ENCODE results near the gene BLVRB.
"Not testable (repeated sequence)": the region's sequence is repeated elsewhere in the genome, so short reads cannot be mapped to it uniquely, and the experiment has no call there.

Gene BLVRB

DNA sequence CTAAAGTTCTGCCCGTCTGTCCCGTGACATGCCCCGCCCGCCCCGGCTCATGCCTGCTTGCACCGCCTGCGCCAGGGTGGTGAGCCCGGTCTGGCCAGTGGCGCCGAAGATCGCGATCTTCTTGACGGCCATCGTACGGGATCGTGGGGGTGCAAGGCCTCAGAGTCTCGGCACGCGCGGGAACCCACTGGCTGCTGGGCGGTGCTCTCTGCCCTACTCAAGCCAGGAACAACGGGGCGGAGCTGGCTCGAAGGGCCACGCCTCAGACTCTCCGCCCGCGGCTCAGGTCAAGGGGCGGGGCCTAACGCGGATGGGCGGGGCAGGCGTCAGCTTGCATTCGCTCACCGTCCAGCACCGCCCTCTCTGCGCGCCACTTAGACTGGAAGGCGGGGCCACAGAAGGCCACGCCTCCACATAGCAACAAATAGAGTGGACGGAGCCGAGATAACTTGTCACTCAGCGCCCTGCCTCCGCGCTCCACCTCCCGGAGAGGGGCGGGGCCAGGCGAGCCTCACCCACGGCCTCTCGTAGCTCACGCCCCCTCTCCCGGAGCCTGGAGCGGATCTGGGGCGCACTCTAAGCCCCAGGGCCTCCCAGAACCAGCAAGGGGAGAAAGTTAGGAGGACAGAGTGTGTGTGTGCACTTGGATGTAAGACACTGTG is at the start of gene BLVRB:
BLVRB (minus strand) TSS at position 189 of the 662 bp plus-strand sequence; CDS start at position 132, 57 bp downstream.
- peak; percentile 79 for DNase-seq

- no peak for DNase-seq
These were observed 48.3 kb upstream of the BLVRB start for GRCh38 chr19:40513741-40514315.

GRCh38 chr19:40513345-40513678 is 47.8 kb upstream of the BLVRB start:
- no peak for DNase-seq

- DNase-seq, result no peak
These were observed 47.2 kb upstream of the BLVRB start for GRCh38 chr19:40512473-40513344.

- no peak for DNase-seq
These were observed 46.5 kb upstream of the BLVRB start for GRCh38 chr19:40512110-40512472.

DNA sequence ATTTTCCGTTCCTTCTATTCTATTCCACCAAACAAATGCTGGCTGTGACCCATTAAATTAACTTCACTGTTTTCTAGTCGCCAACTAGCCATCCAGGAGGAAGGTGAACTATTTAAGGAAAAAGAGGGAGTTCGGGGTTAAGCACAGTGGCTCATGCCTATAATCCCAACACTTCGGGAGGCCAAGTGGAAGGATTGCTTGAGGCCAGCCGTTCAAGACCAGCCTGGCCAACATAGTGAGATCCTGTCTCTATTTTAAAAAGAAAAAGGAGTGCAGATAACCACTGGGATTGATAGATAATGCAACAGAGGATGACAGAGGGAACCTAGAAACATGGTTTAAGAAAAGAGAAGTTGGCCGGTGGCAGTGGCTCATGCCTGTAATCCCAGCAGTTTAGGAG is 45.9 kb upstream of the BLVRB start:
- no peak for DNase-seq

DNA sequence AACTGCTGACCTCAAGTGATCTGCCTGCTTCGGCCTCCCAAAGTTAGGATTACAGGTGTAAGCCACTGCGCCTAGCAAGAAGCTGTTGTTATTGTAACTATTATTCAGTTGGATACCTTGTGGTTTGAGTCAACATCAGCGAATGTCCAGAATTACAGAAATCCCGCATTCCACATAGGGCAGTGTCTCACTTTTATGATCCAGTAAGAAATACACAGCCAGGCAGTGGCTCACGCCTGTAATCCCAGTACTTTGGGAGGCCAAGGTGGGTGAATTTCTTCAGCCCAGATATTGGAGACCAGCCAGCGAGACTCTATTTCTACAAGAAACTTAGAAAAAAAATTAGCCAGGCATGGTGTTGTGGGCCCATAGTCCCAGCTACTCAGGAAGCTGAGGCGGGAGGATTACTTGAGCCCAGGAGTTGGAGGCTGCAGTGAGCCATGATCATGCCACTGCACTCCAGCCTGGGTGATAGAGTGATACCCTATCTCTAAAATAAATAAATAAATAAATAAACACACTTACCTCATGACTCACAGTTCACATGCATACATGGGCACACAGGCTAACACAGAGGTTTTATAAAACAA is 45.1 kb upstream of the BLVRB start:
- no peak for DNase-seq

DNA sequence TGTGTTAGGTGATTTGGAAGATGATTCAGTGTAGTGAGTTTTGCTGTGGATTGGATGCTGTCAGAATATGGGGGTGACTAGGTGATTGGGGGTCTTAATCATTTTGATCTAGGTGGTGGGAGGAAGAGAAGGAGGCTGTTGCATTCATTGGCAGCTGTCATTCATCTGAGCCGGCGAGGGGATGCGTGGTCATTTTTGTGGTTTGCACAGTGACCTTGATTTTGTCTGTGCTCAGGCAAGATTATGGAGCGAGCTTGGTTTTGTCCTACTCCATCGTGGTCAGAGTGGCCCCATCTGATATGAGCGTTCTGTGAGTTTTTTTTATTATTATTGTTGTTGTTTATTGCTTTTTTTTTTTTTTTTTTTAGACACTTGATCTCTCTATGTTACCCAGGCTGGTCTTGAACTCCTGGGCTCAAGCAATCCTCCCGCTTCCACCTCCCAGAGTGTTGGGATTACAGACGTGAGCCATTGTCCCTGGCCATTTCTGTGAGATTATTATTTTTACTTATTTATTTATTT is 43.3 kb upstream of the BLVRB start:
- no peak for DNase-seq

GRCh38 chr19:40507892-40508291 is 42.3 kb upstream of the BLVRB start:
- DNase-seq, result no peak

- no peak for DNase-seq
These were observed 40.6 kb upstream of the BLVRB start for GRCh38 chr19:40506099-40506498.

- DNase-seq, result no peak
These were observed 37.8 kb upstream of the BLVRB start for GRCh38 chr19:40503320-40503695.

- no peak for DNase-seq
These were observed 37.2 kb upstream of the BLVRB start for GRCh38 chr19:40502647-40503319.

GRCh38 chr19:40502081-40502480 is 36.5 kb upstream of the BLVRB start:
- DNase-seq, result no peak

DNA sequence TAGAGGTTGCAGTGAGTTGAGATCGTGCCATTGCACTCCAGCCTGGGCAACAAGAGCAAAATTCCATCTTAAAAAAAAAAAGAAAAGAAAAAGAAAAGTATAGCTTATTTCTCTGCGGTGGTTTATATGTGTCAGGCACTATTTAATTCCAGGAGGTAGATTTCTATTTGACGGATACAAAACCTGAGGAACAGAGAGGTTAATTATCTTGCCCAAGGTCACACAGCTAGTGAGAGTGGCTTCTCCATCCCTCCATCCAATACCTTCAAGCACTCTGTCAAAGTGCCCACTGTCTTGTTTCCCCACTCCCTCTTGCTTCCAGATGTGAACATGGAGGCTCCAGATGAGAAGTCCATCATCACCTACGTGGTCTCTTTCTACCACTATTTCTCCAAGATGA is 36.1 kb upstream of the BLVRB start:
- DNase-seq, result no peak

DNA sequence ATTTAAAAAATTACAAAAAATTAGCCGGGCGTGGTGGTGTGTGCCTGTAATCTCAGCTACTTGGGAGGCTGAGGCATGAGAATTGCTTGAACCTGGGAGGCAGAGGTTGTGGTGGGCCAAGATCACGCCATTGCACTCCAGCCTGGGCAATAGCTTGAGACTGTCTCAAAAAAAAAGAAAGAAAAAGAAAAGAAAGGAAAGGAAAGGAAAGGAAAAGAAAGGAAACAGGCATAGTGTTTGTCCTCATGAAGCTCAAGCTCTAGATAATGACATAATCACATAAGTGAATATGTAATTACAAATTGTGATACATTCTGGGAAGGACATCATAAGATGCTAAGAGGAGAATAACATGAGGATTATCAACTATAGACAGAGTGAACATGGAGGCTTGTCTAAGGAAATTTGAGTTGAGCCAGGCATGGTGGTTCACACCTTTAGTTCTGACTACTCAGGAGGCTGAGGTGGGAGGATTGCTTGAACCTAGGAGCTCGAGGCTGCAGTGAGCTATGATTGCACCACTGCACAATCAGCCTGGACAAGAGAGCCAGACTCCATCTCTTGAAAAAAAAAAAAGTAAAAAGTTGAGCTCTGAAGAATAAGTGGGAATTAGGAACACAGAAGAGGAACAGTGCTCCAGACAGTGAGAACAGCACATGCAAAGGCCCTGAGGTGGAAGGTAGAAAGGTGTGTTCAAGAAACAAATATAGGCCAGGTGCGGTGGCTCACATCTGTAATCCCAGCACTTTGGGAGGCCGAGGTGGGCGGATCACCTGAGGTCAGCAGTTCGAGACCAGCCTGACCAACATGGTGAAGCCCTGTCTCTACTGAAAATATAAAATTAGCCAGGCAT is 35.4 kb upstream of the BLVRB start:
- DNase-seq, result not testable (repeated sequence)

- no peak for DNase-seq
These were observed 33.8 kb upstream of the BLVRB start for GRCh38 chr19:40499320-40499719.

- no peak for DNase-seq
These were observed 31.7 kb upstream of the BLVRB start for GRCh38 chr19:40497214-40497613.

GRCh38 chr19:40494191-40494838 is 28.8 kb upstream of the BLVRB start:
- no peak for DNase-seq

DNA sequence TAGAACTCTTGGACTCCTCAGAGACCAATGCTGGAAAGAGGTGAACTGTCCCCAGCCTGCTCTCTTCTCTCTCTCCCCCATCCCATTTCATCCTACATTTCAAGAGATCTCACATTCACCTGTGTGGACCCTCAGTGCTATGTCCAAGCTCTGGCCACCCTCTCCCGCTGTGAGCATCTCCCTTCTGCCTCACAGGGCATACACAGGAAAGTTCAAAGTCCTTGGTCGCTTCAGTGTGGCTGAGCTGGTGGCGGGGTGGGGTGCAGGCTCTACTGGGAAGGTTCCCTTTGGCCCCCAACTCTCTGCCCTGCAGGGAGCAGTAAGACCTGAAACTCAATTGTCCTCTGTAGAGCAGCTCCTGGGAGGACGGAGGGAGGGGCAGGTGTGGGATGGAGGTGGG is 28.2 kb upstream of the BLVRB start:
- DNase-seq, result no peak

- no peak for DNase-seq
These were observed 26.7 kb upstream of the BLVRB start for GRCh38 chr19:40492274-40492673.

DNA sequence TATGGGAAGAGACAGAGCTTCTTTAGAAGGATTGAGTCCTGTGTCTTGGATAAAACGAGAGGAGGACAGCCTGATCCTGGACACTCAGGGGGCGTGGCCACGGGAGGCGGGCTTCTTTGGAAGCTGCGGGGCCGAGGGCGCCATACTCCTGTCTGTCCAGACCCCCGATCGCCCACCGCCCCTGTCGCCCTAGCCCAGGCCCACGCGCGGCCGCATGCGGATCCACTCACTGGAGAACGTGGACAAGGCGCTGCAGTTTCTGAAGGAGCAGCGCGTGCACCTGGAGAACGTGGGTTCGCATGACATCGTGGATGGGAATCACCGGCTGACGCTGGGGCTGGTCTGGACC is 24.3 kb upstream of the BLVRB start:
- no peak for DNase-seq

GRCh38 chr19:40486017-40486416 is 20.5 kb upstream of the BLVRB start:
- no peak for DNase-seq

Data from NCI-H1092 (cell line).